NCI-H2196 treated with DMSO at 0.1 percent for 48 hours (cell line): ENCODE data around the gene DDX59.

Experiments used
- DNase-seq: peaks from one replicate; lab custom pipeline; 2025; ENCODE audit not compliant: unreplicated experiment; lab: John Stamatoyannopoulos, UW

The DDX59 gene

DNA sequence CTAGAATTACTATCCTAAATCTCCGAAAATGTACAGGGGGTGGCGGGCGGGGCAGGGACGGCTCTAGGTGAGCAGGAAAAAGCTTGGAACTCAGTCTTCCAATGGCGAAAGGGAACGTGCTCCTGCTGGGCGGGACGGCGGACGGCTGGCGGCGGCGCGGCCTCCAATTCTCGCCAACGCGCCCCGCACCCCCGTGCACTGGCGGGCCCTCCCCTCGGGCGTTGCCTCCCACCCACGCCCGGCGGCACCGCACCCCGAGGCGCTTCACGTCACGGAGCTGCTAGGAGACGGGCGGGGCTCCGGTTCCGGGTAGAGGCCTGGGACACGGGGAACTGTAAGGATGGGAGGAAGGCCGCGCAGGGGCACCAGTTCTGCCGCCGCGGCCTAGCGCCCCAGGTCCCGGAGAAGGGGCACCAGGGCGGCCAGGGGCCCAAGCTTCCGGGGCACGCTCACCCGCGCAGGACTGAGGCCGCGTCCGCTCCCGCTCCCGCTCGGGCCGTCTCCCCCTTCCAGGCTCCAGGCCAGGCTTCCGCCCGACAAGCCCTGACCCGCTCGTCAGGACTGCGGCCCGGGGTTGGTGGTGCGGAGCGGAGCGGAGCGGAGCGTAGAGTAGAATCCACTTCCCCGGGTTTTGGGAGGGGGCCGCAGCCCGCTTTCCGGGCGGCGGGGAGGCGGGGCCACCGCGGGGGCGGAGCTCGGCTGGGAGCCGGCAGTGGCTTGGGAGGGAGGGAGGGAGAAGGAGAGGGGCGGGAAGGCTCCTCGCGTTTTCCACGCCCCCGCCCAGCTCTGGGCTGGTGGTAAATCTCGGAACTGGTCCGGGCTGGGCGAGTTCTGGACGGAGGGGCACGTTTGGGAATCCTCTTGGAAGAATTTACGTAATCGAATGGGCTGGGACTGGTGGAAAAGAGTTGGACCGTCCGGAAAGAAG is at the start of gene DDX59:
Gene DDX59 (minus strand): TSS at position 594 of the 928 bp plus-strand sequence. CDS start 3,167 bp downstream, outside the sequence.
- DNase-seq: peak; percentile 90

DNA sequence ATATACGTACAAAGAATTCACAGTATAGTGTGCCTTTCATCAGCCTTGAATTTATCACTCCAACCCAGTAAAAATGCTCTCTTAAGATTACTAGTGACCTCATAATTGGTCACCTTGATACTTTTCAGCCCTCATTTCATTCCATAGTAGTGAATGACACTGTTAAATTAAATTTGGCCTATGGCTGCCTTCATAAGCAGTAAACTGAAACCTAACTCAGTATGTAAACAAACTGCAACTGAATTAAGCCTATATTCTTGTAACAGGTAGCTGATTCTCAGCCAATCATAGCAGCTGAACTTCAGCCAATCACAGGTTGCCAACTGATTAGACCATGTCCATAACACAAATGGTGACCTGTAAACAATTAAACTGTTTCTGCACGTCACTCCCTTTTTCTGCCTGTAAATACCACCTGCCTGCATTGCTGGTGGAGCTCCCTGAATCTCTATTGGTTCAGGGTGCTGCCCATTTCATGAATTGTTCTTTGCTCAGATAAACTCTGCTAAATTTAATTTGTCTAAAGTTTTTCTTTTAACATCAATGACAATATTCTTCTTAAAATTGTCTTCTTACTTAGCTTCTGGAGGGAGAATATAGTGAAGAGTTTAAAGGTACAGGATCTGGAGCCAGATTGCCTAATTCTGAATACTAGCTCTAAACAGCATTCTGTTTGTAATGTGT is 44.9 kb upstream of the DDX59 start:
- DNase-seq: no peak

DNA sequence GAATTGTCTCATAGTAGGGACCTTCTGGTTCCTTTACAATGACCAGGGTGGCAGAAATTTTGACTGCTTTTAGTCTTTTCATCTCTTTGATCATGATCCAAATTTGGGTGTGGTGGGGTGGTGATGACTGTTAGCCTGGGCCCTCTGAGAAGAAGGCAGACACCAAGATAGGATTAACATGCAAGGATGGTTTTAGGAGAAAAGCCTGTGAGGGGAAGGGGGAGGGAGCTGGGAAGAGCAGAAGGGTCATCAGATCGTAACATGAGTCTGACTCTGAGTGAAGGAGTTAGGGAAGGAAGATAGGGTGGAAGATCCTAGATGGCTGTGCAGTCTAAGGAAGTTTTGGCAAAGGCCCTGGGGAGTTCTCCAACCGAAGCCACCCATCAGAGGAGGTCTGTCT is 40.5 kb upstream of the DDX59 start:
- DNase-seq: no peak

DNA sequence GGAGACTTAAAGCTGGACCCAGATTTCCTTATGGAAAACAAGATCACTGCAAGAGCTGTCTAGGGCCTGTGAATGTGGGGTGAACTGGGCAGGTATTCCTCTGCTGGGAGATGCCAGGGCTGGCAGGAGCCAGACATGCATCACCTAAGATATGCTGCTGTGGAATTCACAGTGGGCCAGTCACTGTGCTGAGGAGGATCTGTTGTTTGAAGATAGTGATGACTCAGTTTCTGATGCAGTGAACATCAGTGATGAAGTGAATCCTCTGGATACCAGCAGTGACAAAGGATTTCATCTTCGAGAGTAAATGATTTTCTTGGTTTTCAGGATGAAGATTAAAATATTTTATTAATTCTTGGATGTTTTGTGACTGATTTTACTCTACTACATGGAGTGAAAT is 39.1 kb upstream of the DDX59 start:
- DNase-seq: no peak

DNA sequence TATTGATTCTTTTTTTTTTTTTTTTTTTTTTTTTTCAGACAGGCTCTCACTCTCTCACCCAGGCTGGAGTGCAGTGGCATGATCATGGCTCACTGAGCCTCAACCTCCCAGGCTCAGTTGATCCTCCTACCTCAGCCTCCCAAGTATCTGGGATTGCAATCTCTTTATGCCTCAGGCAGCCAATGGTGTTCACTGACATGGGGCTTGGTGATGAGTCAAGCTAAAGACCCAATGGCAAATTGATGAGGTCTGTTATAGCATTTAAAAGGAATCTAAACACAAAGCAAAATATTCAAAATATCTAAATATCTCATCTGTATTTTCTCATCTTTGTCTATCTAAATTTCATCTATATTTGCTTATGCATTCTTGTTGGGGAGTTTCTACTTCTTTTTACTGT is 38.5 kb upstream of the DDX59 start:
- no peak for DNase-seq

DNA sequence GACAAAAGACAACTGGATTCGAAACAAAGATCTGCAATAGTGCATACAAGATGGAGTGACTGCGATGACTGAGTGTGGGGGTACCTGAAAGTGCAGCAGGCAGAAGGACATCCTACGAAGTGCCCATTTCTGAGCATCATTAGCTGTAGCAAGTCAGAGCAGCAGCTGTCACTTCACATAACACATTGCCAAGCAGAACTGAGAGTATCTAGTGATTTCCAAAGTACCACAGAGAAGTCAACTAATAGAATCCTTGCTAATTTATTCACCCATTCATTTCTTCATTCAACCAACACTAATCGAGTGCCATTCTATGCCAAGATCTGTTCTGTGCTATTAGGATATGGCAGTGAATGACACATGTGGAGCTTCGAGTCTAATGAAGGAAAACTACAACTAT is 37.4 kb upstream of the DDX59 start:
- no peak for DNase-seq

DNA sequence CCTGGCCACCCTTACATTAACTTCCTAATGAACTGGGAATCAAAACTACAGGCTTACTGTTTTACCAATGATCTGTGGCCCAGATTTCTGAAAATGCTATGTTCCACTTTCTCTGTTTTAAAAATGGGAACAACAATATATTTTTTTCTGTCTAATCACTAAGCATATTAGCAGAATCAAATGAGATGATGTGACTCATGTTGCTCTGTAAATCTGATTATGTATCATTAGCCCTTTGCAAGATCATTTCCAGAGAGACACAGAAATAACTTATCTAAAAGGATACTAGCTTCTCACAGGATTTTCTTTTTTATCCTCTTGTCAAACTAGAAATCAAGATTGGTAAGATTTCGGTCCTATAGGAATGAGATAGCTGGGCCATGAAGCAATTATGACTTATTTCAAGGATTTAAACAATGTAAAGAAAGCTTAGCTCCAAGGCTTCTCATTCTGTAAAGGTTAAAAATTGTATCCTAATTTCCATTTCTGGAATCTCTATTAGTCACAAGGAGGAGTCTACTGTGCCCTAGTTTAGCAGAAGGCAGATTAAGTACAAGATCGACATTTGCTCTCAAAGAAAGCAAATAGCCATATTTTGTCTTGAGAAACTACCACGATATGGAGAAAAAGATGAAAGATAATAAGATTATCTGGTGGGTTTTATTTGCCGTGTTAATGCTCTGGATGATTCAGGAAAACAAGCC is 36.6 kb upstream of the DDX59 start:
- DNase-seq: no peak

DNA sequence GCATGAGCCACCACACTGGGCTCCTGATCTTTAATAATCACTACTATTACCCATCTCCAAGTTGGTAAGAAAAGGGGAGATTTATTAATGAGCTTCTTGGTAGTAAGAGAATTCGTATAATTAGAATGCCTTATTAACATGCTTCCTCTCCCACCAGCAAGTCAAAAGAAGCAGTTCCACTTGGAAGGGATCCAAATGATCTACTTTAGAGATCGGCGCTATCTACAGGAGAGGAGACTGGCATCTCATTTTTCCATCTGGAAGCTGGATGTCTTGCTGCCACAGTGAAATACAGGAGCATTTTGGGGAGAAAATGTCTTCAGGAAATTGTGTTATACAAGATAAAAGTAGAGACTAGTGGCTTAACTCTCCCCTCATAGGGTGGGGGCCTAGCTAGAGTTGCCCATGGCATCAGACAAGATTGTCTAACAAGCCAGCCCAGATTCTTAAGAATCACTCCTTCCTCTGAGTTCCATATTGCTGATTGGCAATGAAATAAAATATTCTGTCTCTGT is 35.3 kb upstream of the DDX59 start:
- no peak for DNase-seq

DNA sequence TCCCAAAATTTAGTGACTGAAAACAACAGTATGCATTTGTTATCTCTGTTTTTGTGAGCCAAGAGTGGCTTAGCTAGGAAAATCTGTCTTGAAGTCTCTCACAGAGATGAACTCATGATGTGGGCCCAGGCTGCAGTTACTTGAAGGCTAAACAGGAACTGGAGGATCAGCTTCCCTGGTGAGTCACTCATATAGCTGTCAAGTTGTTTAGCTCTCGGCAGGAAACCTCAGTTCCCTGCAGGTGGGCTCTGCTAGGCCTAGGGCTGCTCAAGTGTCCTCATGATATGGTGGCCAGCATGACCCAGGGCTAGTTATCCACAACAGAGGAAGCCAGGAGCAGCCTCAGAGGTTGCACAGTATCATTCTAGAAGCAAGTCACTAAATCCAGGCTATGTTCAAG is 30.2 kb upstream of the DDX59 start:
- no peak for DNase-seq

DNA sequence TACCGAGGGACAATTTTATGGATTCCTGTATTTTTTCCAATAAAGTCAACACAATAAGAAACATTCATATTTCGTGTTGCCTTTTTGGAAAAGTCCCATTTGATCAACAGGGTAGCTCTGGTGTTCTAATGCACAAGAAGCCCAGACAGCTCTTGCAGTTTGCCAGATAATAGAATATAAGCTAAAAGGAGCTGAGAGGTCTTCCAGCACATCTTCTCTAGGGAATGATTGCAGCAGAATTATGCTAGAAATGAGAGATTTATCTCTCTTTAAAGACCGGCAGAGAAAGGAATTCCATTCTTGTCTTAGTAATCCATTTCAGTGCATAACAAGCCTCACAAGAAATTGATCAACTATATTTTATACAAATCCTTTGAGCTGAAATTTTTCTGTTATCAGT is 25.0 kb upstream of the DDX59 start:
- DNase-seq: no peak

DNA sequence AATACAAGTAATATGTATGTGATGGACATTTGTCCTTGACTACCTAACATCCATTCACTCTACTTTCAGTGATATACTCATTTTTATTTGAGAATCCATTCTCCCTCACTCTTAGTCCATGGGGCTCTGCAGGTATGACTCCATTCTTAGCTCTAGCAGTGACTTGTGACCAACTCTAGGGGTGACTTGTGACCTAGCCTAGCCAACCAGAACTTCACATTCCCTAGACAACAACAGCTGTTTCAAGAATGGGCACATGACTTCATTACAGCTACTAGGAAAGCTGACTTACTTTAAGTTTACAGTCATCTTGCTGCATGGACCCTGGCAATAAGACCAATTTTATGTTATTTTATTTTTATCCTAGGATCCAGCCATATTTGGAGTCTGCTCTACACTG is 23.6 kb upstream of the DDX59 start:
- no peak for DNase-seq

DNA sequence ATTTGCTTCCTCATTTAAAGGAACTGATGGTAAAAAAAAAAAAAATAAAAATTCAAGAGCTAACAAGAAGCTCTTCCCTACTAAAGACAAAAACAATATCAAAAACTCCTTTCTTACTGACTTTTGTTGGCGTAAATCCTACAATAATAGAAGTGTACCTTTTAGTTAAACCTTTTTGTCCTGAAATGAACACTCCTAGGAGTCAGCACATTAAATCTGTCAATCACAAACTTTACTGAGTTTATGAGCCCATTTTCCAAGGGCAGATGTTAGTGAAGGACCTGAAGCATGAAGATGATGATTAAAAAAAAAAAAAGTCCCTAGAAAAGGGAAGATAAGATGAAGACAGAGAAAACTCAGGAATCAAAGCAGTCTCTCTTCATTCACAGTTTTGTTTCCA is 22.6 kb upstream of the DDX59 start:
- no peak for DNase-seq

DNA sequence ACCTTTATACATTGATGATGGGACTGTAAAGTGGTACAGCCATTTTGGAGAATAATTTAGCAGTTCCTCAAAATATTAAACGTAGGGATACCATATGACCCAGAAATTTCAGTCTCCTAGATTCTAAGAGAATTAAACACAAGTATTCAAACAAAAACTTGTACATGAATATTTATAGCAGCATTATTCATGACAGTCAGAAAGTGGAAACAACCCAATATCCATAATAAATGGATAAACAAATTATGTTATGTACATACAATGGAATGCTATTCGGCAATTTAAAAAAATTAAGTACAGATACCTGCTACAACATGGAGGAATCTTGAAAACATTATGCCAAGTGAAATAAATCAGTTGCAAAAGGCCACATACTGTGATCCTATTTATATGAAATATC is 16.9 kb upstream of the DDX59 start:
- DNase-seq: no peak

DNA sequence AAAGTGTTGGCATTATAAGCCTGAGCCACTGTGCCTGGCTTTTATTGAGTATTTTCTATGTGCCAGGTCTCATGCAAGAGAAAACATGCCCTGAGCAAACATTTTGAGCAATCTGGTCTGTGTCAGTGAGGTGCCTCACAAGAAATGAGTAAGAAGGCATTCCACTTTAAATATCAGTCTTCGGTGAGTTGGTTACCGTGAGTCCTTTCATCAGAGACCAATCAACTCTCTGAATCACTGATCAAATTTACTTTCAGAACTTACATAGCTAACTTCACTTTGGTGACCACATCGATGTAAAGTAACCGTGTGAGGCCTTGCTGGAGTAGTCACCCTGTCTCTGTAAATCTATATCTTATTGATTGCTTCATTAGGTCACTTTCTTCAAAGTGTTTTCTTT is 14.3 kb upstream of the DDX59 start:
- no peak for DNase-seq

DNA sequence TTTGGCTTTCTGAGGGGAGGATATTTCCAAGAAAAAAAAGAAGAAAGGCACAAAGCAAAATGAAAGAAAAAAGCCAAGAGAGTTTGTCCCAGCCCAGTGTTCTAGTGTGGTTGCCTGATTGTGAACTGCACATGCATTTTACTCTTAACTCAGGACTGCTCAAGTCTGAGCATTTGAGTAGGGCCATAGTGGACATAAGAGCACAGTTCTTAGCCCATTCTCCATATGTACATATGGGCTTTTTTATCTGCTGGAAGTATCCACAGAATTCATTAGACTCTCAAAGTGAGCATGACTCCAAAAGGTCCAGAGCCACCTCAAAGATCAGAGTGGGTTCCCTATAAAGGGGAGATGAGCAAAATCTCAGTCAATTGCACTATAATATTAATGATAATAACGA is 13.6 kb upstream of the DDX59 start:
- DNase-seq: no peak

DNA sequence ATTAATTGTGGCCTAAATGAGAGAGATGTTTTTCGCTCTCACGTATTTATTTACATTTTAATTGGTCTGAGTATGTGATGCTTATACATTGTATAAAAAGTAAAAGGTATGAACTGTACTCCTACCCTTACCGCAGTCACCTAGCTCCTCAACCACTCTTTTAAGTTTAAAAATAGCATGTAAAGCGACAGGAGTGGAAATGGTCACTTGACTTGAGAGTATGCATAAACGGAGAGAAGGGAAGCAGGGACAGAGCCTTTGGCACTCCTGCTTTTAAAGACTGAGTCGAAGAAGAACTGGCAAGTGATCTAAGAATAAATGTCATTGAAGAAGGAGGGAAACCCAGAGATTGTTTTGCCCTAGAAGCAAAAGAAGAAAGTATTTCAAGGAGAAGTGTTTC is 11.5 kb upstream of the DDX59 start:
- DNase-seq: no peak

DNA sequence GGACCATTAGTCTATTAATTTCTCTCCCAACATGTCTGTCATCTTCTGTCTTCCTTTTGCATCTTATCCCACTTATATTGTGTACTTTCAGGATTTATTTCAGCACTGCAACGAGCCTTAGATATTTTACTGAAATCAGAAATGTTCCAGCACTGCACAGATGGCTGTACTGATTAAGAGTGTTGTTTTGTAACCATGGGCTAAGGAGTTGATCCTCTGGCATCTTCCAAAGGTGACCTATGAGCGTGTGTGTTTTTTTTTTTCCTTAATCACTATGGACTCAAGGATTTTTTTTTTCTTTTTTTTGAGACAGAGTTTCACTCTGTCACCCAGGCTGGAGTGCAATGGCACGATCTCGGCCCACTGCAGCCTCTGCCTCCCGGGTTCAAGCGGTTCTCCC is 7.1 kb upstream of the DDX59 start:
- DNase-seq: no peak

DNA sequence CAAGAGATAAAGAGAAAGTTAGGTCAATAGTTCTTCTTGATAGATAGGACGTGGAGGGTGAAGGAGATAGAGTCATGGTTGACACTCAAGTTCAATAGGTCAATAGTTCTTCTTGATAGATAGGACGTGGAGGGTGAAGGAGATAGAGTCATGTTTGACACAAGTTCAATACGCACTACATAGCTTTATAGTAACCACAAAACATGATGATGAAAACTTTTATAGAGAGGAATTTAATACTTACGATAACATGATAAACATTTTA is 5.8 kb upstream of the DDX59 start:
- no peak for DNase-seq

DNA sequence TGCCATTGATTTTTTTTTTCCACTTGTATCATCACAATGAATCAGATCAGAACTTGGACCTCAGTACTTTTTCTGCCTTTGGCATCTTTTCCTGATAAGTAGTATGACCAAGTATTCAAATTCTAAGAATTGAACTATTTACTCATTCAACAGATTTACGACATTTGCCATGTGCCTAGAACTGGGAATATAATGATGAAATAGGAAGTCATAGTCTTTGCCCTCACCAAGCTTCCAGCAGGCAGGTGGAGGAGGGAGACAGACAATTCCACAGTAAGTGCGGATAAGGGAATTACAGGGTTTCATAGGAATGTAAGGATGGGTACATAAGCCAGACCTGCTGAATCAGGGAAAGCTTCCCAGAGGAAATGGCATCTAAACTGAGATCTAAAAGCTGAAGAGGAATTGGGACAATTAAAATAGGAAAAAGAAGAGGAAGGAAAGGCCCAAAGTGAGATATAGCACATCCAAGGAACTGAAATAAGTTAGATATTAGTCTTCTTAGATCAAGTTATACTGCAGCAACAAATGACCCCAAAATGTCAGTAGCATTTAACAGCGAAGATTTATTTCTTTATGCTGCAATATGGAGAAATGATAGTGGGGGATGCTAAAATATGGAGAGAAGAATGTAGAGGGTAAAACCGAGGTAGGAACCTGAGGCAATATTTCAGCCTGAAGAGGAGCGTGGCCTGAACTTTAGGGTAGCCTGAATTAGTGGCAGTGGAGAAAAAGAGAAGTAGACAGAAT is 5.3 kb upstream of the DDX59 start:
- DNase-seq: no peak

DNA sequence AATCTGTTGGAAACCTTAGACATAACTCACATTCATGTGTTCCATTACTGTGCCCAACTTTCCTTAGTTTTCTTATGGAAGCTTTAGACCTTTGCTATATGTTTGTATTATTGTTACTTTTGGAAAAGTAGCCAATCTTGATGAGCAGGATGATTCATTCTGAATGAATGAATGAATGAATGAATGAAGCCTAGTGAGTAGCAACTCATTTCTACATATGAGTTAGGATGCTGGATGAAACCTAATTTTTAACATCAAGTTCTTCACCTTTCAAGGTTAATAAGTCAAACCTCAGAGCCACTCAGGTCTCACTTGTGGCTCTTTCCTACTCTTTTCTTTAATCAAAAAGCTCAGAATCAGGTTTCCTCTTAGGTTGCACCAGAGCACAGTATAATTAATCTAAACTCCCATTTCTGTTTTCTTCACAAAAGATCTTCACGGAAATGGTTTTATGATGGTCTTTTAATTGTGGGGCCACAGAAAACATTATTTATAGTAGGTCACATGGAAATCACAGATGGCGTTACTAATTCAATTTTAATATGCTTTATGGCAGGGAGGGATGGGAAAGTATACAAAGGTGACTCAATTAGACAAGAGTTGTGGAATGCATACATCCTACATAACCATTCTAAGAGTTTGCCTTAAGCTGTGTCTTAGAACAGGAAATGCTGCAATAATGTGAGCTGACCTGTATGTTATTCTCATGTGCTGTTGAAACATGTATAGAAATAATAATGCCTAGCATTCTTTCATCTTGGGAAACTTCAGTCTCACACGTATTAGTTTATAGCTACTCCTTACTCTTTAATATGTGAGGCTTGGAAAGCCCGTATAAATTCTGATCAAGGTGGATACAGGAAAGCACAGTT is 4.5 kb upstream of the DDX59 start:
- DNase-seq: no peak
